Activated B cell treated with CpG ODN at 0.5 μM for 24 hours (primary cell): ENCODE results near the gene EPHB2. TPM values are rescaled to one million over a fixed set of nuclear protein-coding genes. Genes with fewer than 3 reads are reported as not detected.

Experiments
- ATAC-seq: fragments of 200-7000 bp; cut with Tn5 transposase; one replicate; pipeline ENCODE4 v1.10.0; 2021; ENCODE audit warnings: low read depth, mild to moderate bottlenecking, moderate library complexity
- CTCF ChIA-PET: fragments of 350-600 bp; sonication (Branson Sonifier 250); formaldehyde crosslinking; loops from one replicate; lab custom pipeline; 2021; ENCODE audit warnings: antibody characterized with exemption; lab: Charles Lee
- POLR2A ChIA-PET: fragments of 350-600 bp; sonication (Branson Sonifier 250); formaldehyde crosslinking; loops from one replicate; lab custom pipeline; 2021; ENCODE audit warnings: antibody characterized with exemption; lab: Charles Lee
- DNase-seq: peaks from one replicate; pipeline ENCODE4 v3.0.0; 2022
- H3K27ac Mint-ChIP-seq: one replicate; pipeline ENCODE4 v1.8.0; 2020; ENCODE audit warnings: mixed read lengths
- H3K27me3 Mint-ChIP-seq: one replicate; pipeline ENCODE4 v1.8.0; 2021; ENCODE audit warnings: mixed read lengths
- H3K36me3 Mint-ChIP-seq: one replicate; pipeline ENCODE4 v1.8.0; 2021; ENCODE audit warnings: low read depth, mixed read lengths
- H3K4me1 Mint-ChIP-seq: one replicate; pipeline ENCODE4 v1.8.0; 2021; ENCODE audit warnings: mixed read lengths
- H3K4me3 Mint-ChIP-seq: one replicate; pipeline ENCODE4 v1.8.0; 2020; ENCODE audit warnings: mild to moderate bottlenecking, mixed read lengths
- H3K9me3 Mint-ChIP-seq: one replicate; pipeline ENCODE4 v1.8.0; 2020; ENCODE audit warnings: mixed read lengths
- CTCF ChIP-seq: fragments of 200-600 bp; IDR thresholded peaks from one replicate; pipeline ENCODE4 v1.8.0; 2022; ENCODE audit warnings: antibody characterized with exemption, mild to moderate bottlenecking
- intact Hi-C: fragments of 100-400 bp; cut with micrococcal nuclease; formaldehyde crosslinking; loops from one replicate; pipeline ENCODE4 v1.15.1; 2024
- total RNA-seq: library from RNA; stranded (reverse); gene quantifications from 2 replicates; pipeline ENCODE4 v1.2.3, GENCODE V29; 2022

The EPHB2 gene
- total RNA-seq, 1 donor from 2014 or later: 0.13 TPM

GRCh38 chr1:22751124-22751531 lies 40.5 kb downstream of the EPHB2 start:
- ATAC-seq (no peak), DNase-seq (no peak)
- no peak for TF ChIP-seq CTCF
- Mint-ChIP-seq H3K27ac (no peak overlapping the region), H3K4me3 (no peak overlapping the region), H3K36me3 (no peaks in the 10 kb centered on the region), H3K4me1 (peaks cover 3% of the 10 kb centered on the region), H3K9me3 (no peaks in the 10 kb centered on the region), H3K27me3 (peaks cover 2% of the 10 kb centered on the region)
- ChIA-PET POLR2A (no interaction called here), CTCF (no interaction called here)
- intact Hi-C loops: no loop called here

GRCh38 chr1:22752339-22752738 lies 41.7 kb downstream of the EPHB2 start:
- Mint-ChIP-seq H3K36me3 (no peaks in the 10 kb centered on the region), H3K9me3 (no peaks in the 10 kb centered on the region), H3K4me1 (peaks cover 3% of the 10 kb centered on the region), H3K27me3 (peaks cover 2% of the 10 kb centered on the region), H3K4me3 (no peak overlapping the region), H3K27ac (no peak overlapping the region)
- ATAC-seq (no peak), DNase-seq (no peak)
- intact Hi-C loops: no loop called here
- ChIA-PET CTCF (no interaction called here), POLR2A (no interaction called here)
- TF ChIP-seq CTCF: no peak

DNA sequence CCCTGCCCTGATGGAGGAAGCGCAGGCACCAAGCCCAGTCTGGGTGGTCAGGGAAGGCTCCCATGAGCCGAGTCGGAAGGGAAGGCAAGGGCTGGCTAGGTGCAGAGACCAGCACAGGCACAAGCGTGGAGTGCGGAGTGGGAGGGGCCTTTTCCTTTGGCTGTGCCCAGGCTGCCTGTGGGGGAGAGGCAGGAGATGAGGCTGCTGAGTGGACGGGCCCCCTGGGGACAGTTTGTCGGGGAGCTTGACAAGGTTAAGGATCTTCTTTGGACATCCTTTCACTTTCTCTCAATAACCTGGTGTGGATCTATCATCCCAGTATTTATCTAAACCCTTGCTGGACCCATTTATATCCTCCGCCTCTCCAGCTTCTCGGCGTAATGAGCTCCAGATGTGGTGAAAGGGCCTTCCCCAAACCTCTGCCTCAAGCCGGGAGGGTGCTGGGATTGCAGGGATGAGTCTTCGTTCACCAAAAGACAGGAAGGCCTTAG lies 42.9 kb downstream of the EPHB2 start:
- Mint-ChIP-seq H3K36me3 (no peaks in the 10 kb centered on the region), H3K4me1 (peaks cover 3% of the 10 kb centered on the region), H3K4me3 (no peak overlapping the region), H3K9me3 (no peaks in the 10 kb centered on the region), H3K27ac (no peak overlapping the region), H3K27me3 (peaks cover 2% of the 10 kb centered on the region)
- CTCF ChIA-PET: no interaction called here
- DNase-seq (no peak), ATAC-seq (no peak)
- intact Hi-C loops: no loop called here
- no peak for TF ChIP-seq CTCF
- POLR2A ChIA-PET: no interaction called here

DNA sequence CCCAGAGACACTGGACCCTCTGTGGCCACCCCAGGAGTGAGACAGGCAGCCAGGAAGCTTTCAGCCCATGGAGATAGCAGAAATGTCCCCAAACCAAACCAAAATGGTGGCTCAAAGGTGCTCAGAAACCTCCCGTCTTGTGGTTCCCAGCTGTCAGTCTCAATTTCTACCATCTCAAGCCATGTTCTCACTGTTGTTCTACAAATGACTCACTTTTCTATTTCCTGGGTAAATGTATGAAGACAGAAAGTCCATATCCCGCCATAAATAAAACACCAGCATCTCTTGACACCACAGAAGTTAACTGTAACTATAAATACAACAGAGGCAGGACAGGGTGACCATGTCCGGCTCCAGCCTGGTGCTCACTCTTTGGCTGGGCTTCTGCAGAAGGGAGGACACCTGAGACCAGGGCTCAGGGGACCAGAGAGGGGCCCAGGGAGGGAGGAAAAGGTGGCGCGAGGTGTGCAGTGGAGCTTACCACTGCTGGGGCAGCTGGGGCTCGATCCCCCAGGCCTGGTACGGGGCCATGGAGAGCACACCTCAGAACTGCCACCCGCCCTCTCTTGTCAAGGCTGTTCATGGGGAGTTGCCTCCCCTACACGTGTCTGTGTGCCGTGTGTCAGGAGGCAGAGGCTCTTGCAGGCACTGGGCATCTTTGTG lies 43.6 kb downstream of the EPHB2 start:
- CTCF ChIA-PET: no interaction called here
- no peak for DNase-seq
- H3K4me1 Mint-ChIP-seq: peaks cover 3% of the 10 kb centered on the region
- ATAC-seq: no peak
- H3K9me3 Mint-ChIP-seq: no peaks in the 10 kb centered on the region
- POLR2A ChIA-PET: no interaction called here
- H3K36me3 Mint-ChIP-seq: no peaks in the 10 kb centered on the region
- no peak overlapping the region for H3K27ac Mint-ChIP-seq
- no peak overlapping the region for H3K4me3 Mint-ChIP-seq
- no peak for TF ChIP-seq CTCF
- intact Hi-C loops: no loop called here
- peaks cover 2% of the 10 kb centered on the region for H3K27me3 Mint-ChIP-seq

DNA sequence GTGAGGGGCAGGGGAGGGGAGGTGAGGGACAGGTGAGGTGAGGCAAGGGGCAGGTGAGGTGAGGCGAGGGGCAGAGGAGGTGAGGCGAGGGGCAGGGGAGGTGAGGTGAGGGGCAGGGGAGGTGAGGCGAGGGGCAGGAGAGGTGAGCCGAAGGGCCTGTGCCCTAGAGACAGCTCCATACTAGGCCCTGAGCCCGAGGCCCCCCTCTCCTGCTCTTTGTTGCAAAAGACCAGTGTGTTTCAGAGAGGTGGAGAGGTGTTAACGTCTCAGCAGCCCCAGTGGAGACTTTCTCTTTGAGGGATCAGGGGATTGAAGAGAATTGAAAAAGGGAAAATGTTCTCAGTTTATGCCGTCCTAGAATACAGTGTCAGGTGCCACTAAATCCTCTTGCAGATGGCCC lies 44.2 kb downstream of the EPHB2 start:
- peaks cover 2% of the 10 kb centered on the region for H3K27me3 Mint-ChIP-seq
- TF ChIP-seq CTCF: no peak
- H3K4me3 Mint-ChIP-seq: no peak overlapping the region
- ATAC-seq: no peak
- POLR2A ChIA-PET: no interaction called here
- no peak overlapping the region for H3K27ac Mint-ChIP-seq
- peaks cover 3% of the 10 kb centered on the region for H3K4me1 Mint-ChIP-seq
- intact Hi-C loops: no loop called here
- no peaks in the 10 kb centered on the region for H3K36me3 Mint-ChIP-seq
- CTCF ChIA-PET: no interaction called here
- H3K9me3 Mint-ChIP-seq: no peaks in the 10 kb centered on the region
- DNase-seq: no peak
